ENCODE data around the gene NEMP1. TPM values are rescaled to one million over a fixed set of nuclear protein-coding genes. Genes with fewer than 3 reads are reported as not detected.

Gene NEMP1
- total and polyA plus RNA-seq, 5 experiments from 2014 or later = 2.6 to 29.5 (median 5.5) TPM

- Mint-ChIP-seq H3K27ac (peak overlapping the region; percentile 84 to 99 (median 97)), H3K36me3 (peaks cover 0 to 73% (median 5%) of the 10 kb centered on the region in 3 donors), H3K4me1 (peaks cover 34 to 87% (median 66%) of the 10 kb centered on the region in 4 donors), H3K4me3 (peak overlapping the region in 8 of 10 donors; percentile 45 to 93 (median 85)), H3K9me3 (no peaks in the 10 kb centered on the region), H3K27me3 (no peaks in the 10 kb centered on the region)
- DNase-seq (no peak), ATAC-seq (no peak)
- POLR2A ChIA-PET = interaction anchor here (0.9 to 16.3 kb wide), 7 partner anchors 8 to 42 kb away, joined by 3 to 559 read pairs (median 8); partner anchors contain the start of genes NEMP1 and STAT6
Observed at GRCh38 chr12:57094208-57095160, 15.9 kb upstream of the NEMP1 start.

DNA sequence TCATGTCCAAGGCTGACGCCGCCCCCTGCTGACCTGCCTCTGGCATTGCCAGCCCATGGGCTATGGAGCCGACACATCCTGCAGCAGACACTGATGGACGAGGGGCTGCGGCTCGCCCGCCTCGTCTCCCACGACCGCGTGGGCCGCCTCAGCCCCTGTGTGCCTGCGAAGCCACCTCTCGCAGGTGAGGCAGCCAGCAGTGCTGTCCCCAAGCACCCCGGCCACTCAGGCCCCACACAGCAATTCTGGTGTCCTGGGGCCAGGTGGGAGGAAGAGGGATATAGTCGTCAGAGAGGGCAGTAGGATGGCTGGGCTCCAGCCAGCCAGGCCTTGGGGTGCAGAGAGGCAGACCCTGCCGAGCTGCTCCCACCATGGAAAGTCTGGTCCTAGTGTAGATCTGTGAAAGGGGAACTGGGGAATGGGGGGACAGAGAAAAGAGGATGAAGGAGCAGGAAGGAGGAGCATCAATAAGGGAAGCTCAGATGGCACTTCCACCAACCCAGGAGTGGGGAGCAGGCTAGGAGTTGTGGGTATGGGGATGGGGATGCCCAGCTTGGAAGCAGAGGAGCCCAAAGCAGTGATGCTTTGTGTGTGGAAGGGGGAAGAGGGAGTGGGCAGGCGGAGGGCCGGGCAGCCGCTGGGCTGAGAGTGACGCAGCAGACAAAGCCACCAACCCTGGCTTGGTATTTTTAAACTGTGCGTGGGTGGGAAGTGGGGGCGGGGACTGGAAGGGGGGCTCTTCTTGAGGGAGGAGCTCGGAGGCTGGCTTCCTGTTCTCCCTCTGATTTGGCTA lies 15.0 kb upstream of the NEMP1 start:
- no peaks in the 10 kb centered on the region for H3K27me3 Mint-ChIP-seq
- no peaks in the 10 kb centered on the region for H3K9me3 Mint-ChIP-seq
- peak overlapping the region; percentile 46 to 93 (median 84) for H3K4me3 Mint-ChIP-seq
- peaks cover 0 to 65% (median 5%) of the 10 kb centered on the region in 3 donors for H3K36me3 Mint-ChIP-seq
- H3K27ac Mint-ChIP-seq = peak overlapping the region; percentile 89 to 99 (median 97)
- DNase-seq (peak; percentile 43 to 88 (median 69)), ATAC-seq (peak; percentile 62 to 73)
- POLR2A ChIA-PET = interaction anchor here (0.9 to 16.3 kb wide), 7 partner anchors 12 to 41 kb away, joined by 3 to 559 read pairs (median 3); partner anchors contain the start of genes NEMP1 and STAT6
- H3K4me1 Mint-ChIP-seq = peaks cover 30 to 81% (median 62%) of the 10 kb centered on the region in 4 donors

GRCh38 chr12:57092876-57093414 lies 14.4 kb upstream of the NEMP1 start:
- peaks cover 34 to 86% (median 62%) of the 10 kb centered on the region in 4 donors for H3K4me1 Mint-ChIP-seq
- H3K36me3 Mint-ChIP-seq = peaks cover 0 to 58% (median 2%) of the 10 kb centered on the region in 3 donors
- DNase-seq = peak in 1 of 10 donors; percentile 26
- H3K9me3 Mint-ChIP-seq = no peaks in the 10 kb centered on the region
- H3K27ac Mint-ChIP-seq = peak overlapping the region; percentile 75 to 99 (median 97)
- H3K27me3 Mint-ChIP-seq = no peaks in the 10 kb centered on the region
- H3K4me3 Mint-ChIP-seq = peak overlapping the region; percentile 54 to 93 (median 82)
- POLR2A ChIA-PET = interaction anchor here (1.3 to 16.3 kb wide), 6 partner anchors 12 to 24 kb away, joined by 3 to 559 read pairs (median 8); partner anchors contain the start of genes NEMP1 and STAT6
- ATAC-seq = no peak

- POLR2A ChIA-PET = interaction anchor here (1.3 to 16.3 kb wide), 5 partner anchors 13 to 23 kb away, joined by 3 to 559 read pairs (median 7); partner anchors contain the start of genes NEMP1 and STAT6
- no peak for ATAC-seq
- H3K36me3 Mint-ChIP-seq = peaks cover 0 to 53% (median 2%) of the 10 kb centered on the region in 3 donors
- H3K9me3 Mint-ChIP-seq = no peaks in the 10 kb centered on the region
- peak overlapping the region in 9 of 10 donors; percentile 49 to 93 (median 74) for H3K4me3 Mint-ChIP-seq
- peak in 1 of 10 donors; percentile 62 for DNase-seq
- H3K27me3 Mint-ChIP-seq = no peaks in the 10 kb centered on the region
- peak overlapping the region; percentile 75 to 98 (median 92) for H3K27ac Mint-ChIP-seq
- H3K4me1 Mint-ChIP-seq = peaks cover 35 to 89% (median 62%) of the 10 kb centered on the region in 4 donors
Observed at GRCh38 chr12:57092529-57092862, 13.9 kb upstream of the NEMP1 start.

DNA sequence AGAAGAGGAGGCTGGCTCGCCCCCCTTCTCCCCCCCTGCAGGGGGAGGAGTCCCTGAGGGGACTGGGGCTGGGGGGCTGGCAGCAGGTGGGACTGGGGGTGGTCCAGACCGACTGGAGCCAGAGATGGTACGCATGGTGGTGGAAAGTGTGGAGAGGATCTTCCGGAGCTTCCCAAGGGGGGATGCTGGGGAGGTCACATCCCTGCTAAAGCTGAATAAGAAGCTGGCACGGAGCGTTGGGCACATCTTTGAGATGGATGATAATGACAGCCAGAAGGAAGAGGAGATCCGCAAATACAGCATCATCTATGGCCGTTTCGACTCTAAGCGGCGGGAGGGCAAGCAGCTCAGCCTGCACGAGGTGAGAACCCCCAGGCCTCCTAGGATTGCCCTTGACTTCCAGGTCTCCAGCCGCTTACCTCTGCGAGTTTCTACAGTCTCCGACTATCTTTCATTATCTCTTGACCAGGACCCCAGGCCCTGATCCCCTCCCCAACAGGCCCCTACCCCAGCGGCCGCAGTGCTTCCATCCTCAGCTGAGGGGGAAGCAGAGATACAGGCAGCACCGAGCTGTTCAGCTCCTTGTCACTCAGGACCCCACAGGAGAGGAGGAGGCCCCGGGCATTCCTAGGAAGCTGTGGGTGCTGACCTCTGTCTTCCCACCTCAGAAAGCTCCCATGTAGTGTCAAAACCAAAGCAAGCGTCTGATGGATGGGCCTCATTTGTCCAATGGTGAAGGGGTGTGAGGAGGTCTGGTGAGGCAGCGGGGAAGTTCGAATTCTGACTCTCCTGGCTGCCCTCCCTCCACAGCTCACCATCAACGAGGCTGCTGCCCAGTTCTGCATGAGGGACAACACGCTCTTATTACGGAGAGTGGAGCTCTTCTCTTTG lies 13.3 kb upstream of the NEMP1 start:
- Mint-ChIP-seq H3K36me3 (peaks cover 0 to 47% (median 2%) of the 10 kb centered on the region in 3 donors), H3K27me3 (no peaks in the 10 kb centered on the region), H3K4me3 (peak overlapping the region in 9 of 10 donors; percentile 24 to 98 (median 68)), H3K27ac (peak overlapping the region; percentile 75 to 98 (median 92)), H3K9me3 (no peaks in the 10 kb centered on the region), H3K4me1 (peaks cover 37 to 87% (median 58%) of the 10 kb centered on the region in 4 donors)
- POLR2A ChIA-PET = interaction anchor here (1.3 to 16.3 kb wide), 5 partner anchors 12 to 23 kb away, joined by 3 to 559 read pairs (median 7); partner anchors contain the start of genes NEMP1 and STAT6
- DNase-seq (peak in 1 of 10 donors; percentile 56), ATAC-seq (no peak)

- Mint-ChIP-seq H3K27ac (peak overlapping the region; percentile 78 to 95 (median 87)), H3K27me3 (no peaks in the 10 kb centered on the region), H3K9me3 (no peaks in the 10 kb centered on the region), H3K36me3 (peaks cover 0 to 39% (median 2%) of the 10 kb centered on the region in 3 donors), H3K4me1 (peaks cover 37 to 88% (median 61%) of the 10 kb centered on the region in 4 donors), H3K4me3 (peak overlapping the region; percentile 88 to 98 (median 94))
- ATAC-seq = no peak
- POLR2A ChIA-PET = interaction anchor here (1.6 to 16.3 kb wide), 5 partner anchors 12 to 403 kb away, joined by 4 to 559 read pairs (median 8); partner anchors contain the start of genes NEMP1, PTGES3 and STAT6
- peak in 1 of 10 donors; percentile 63 for DNase-seq
Observed at GRCh38 chr12:57090924-57091637, 12.5 kb upstream of the NEMP1 start.

DNA sequence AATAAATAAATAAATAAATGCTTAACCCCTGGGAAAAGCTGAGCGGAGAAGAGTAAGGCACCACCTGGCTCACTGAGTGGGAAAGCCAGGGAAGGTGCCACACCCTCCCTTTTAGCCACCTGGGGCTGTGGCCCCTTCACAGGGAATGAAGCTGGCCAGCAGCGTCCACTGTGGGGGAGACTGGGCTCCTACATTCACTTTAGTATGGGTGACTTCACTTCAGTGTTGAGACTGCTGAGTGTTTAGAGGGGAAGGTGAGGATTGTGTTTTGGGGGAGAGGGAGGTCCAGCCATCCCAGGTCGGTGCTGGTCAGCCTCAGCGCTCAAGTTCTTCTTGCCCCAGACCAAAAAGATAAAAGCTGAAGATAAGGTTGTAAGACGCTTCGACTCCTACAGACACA lies 11.9 kb upstream of the NEMP1 start:
- Mint-ChIP-seq H3K27ac (peak overlapping the region; percentile 78 to 95 (median 86)), H3K27me3 (no peaks in the 10 kb centered on the region), H3K36me3 (peaks cover 0 to 35% (median 2%) of the 10 kb centered on the region in 3 donors), H3K4me1 (peaks cover 39 to 89% (median 65%) of the 10 kb centered on the region in 4 donors), H3K4me3 (peak overlapping the region; percentile 88 to 98 (median 94)), H3K9me3 (no peaks in the 10 kb centered on the region)
- POLR2A ChIA-PET = interaction anchor here (0.6 to 16.3 kb wide), 6 partner anchors 11 to 403 kb away, joined by 3 to 559 read pairs (median 6); partner anchors contain the start of genes NEMP1, PTGES3 and STAT6
- DNase-seq (peak in 1 of 10 donors; percentile 35), ATAC-seq (no peak)

- DNase-seq = peak; percentile 22 to 73 (median 44)
- Mint-ChIP-seq H3K27me3 (no peaks in the 10 kb centered on the region), H3K36me3 (peaks cover 0 to 32% (median 2%) of the 10 kb centered on the region in 3 donors), H3K9me3 (no peaks in the 10 kb centered on the region), H3K4me3 (peak overlapping the region; percentile 91 to 98 (median 95)), H3K4me1 (peaks cover 44 to 86% (median 65%) of the 10 kb centered on the region in 4 donors), H3K27ac (peak overlapping the region; percentile 82 to 95 (median 92))
- no peak for ATAC-seq
- POLR2A ChIA-PET = interaction anchor here (0.6 to 16.3 kb wide), 9 partner anchors 10 to 402 kb away, joined by 3 to 559 read pairs (median 4); partner anchors contain the start of genes NEMP1, PTGES3 and STAT6
Observed at GRCh38 chr12:57089271-57090245, 11.0 kb upstream of the NEMP1 start.

Data from naive thymus-derived CD8-positive, alpha-beta T cell (primary cell).